GM12878 (cell line): Measurements from ENCODE around the gene CLSTN2. TPM values are rescaled to one million over a fixed set of nuclear protein-coding genes. Genes with fewer than 3 reads are reported as not detected.

ENCODE experiments used
- ATAC-seq: fragments of 200-7000 bp; cut with Tn5 transposase; 3 replicates; pipeline ENCODE4 v1.9.1; 2020; ENCODE audit warnings: mild to moderate bottlenecking, moderate library complexity
- BruUV-seq: library from RNA; stranded (reverse); fragments of 400-500 nt; replicated peaks from 2 replicates; lab custom pipeline; 2021; lab: Mats Ljungman, UMichigan
- CTCF ChIA-PET: fragments of 300-600 bp; sonication (Branson Sonifier 250); formaldehyde crosslinking; extraction: SDS; loops from one replicate; lab custom pipeline; 2021; ENCODE audit warnings: inconsistent platforms; lab: Yijun Ruan, JAX
- POLR2A ChIA-PET: fragments of 350-600 bp; formaldehyde crosslinking; extraction: SDS; loops from one replicate; lab custom pipeline; 2021; ENCODE audit warnings: inconsistent platforms; lab: Charles Lee
- RAD21 ChIA-PET: fragments of 300-600 bp; sonication (Branson Sonifier 250); formaldehyde crosslinking; loops from one replicate; lab custom pipeline; 2023; ENCODE audit warnings: antibody characterized with exemption; ENCODE audit not compliant: unreplicated experiment; lab: Charles Lee
- SMC1A ChIA-PET: fragments of 300-600 bp; sonication (Branson Sonifier 250); formaldehyde crosslinking; loops from one replicate; lab custom pipeline; 2023; ENCODE audit not compliant: unreplicated experiment, uncharacterized antibody; lab: Charles Lee
- DNase-seq: peaks from one replicate; pipeline ENCODE4 v3.0.0-alpha.2; 2011; ENCODE audit warnings: low read depth, low spot score
- FAIRE-seq: peaks from 3 replicates; lab custom pipeline; 2011; peaks lifted over from hg19 to GRCh38; lab: Jason Lieb, UNC
- H2AFZ ChIP-seq: 2 replicates; pipeline ENCODE4 v1.6.0; 2011; ENCODE audit warnings: low read depth, low read length, control low read depth; ENCODE audit not compliant: control insufficient read depth
- H3K27ac ChIP-seq: 2 replicates; pipeline ENCODE4 v1.5.1; 2011; ENCODE audit warnings: control low read depth; ENCODE audit not compliant: control insufficient read depth, insufficient read depth
- H3K27me3 ChIP-seq, 2 experiments: replicated peaks in 1 of 2; 2 replicates each; pipeline versions ENCODE4 v1.6.0 to v1.6.1; 2011; ENCODE audit warnings: low read length in 1 of 2; ENCODE audit not compliant: control insufficient read depth in 2 of 2, insufficient read depth in 2 of 2
- H3K36me3 ChIP-seq, 2 experiments: 2 replicates each; pipeline ENCODE4 v1.5.1; 2011; ENCODE audit warnings: low read length in 1 of 2; ENCODE audit not compliant: control insufficient read depth in 2 of 2, insufficient read depth in 2 of 2
- H3K4me1 ChIP-seq: 2 replicates; pipeline ENCODE4 v1.6.1; 2011; ENCODE audit warnings: mild to moderate bottlenecking, low read length, moderate library complexity, mixed read lengths; ENCODE audit not compliant: control insufficient read depth, insufficient read depth
- H3K4me2 ChIP-seq: 2 replicates; pipeline ENCODE4 v1.6.0; 2011; ENCODE audit warnings: control low read depth; ENCODE audit not compliant: control insufficient read depth, insufficient read depth
- H3K4me3 ChIP-seq: fragments of 200-600 bp; sonication (generic); 2 replicates; pipeline ENCODE4 v1.5.1; 2016
- H3K79me2 ChIP-seq: 2 replicates; pipeline ENCODE4 v1.6.0; 2011; ENCODE audit warnings: low read length; ENCODE audit not compliant: control insufficient read depth, insufficient read depth
- H3K9ac ChIP-seq: 2 replicates; pipeline ENCODE4 v1.8.0; 2011; ENCODE audit warnings: low read length, control low read depth, mixed read lengths; ENCODE audit not compliant: control insufficient read depth, insufficient read depth
- H3K9me3 ChIP-seq: replicated peaks from 3 replicates; pipeline ENCODE4 v1.5.1; 2011; ENCODE audit warnings: mild to moderate bottlenecking, low read length; ENCODE audit not compliant: control insufficient read depth, insufficient read depth
- H4K20me1 ChIP-seq: 2 replicates; pipeline ENCODE4 v1.6.0; 2011; ENCODE audit not compliant: control insufficient read depth, insufficient read depth
- HCFC1 ChIP-seq: fragments of 150-350 bp; IDR thresholded peaks from 2 replicates; pipeline ENCODE4 v1.6.1; 2014; ENCODE audit warnings: low read length
- IRF5 ChIP-seq: fragments of 450-650 bp; IDR thresholded peaks from 2 replicates; pipeline ENCODE4 v1.6.1; 2017; ENCODE audit warnings: borderline replicate concordance
- KLF5 ChIP-seq: fragments of 450-650 bp; IDR thresholded peaks from 2 replicates; pipeline ENCODE4 v1.6.1; 2014; ENCODE audit warnings: mild to moderate bottlenecking; ENCODE audit not compliant: partially characterized antibody
- MAX ChIP-seq: IDR thresholded peaks from 2 replicates; pipeline ENCODE4 v1.6.1; 2012; ENCODE audit warnings: low read depth, low read length, improper control_type of control experiment
- MYC ChIP-seq: IDR thresholded peaks from 2 replicates; pipeline ENCODE4 v1.6.1; 2011; ENCODE audit warnings: mild to moderate bottlenecking, low read length, moderate library complexity, inconsistent platforms; ENCODE audit not compliant: insufficient read depth, insufficient replicate concordance, insufficient read length, severe bottlenecking
- RELA ChIP-seq: fragments of 450-650 bp; IDR thresholded peaks from 2 replicates; pipeline ENCODE4 v1.8.0; 2014; ENCODE audit warnings: borderline replicate concordance; ENCODE audit not compliant: partially characterized antibody
- SKIL ChIP-seq: fragments of 450-650 bp; IDR thresholded peaks from 2 replicates; pipeline ENCODE4 v1.6.1; 2017; ENCODE audit warnings: mild to moderate bottlenecking, low read depth, inconsistent platforms; ENCODE audit not compliant: poor library complexity, severe bottlenecking
- SPI1 ChIP-seq: IDR thresholded peaks from 2 replicates; pipeline ENCODE4 v1.6.1; 2011; ENCODE audit warnings: low read depth, mild to moderate bottlenecking, low read length, moderate library complexity, borderline replicate concordance; ENCODE audit not compliant: insufficient read depth
- WGBS: methylation state at CpG from one replicate; pipeline ENCODE4 v1.1.6; 2016; ENCODE audit warnings: low lambda C conversion rate; ENCODE audit not compliant: insufficient replicate concordance, insufficient coverage; ENCODE audit errors: missing lambda C conversion rate; 5-methylcytosine and 5-hydroxymethylcytosine counted together
- in situ Hi-C: fragments of 300-500 bp; cut with MboI; formaldehyde crosslinking; loops from 9 replicates; pipeline ENCODE4 v1.14.3; 2018; ENCODE audit warnings: mixed read lengths
- intact Hi-C: fragments of 100-400 bp; cut with micrococcal nuclease; formaldehyde crosslinking; loops from one replicate; pipeline ENCODE4 v1.14.2; 2022; ENCODE audit not compliant: unreplicated experiment
- polyA plus RNA-seq, 11 experiments: library from polyadenylated mRNA; depleted of rRNA in 4 of 11; unstranded in 6 of 11; stranded (reverse) in 5 of 11; fragments of >200 nt; fragmentation: Nextera tagmentation in 4 of 11; fragmentation: Illumina TruSeq in 1 of 11; extraction: Ambion mirVana in 4 of 11; extraction: Trizol in 1 of 11; gene quantifications; 1 replicate in 1 of 11; 2 replicates in 10 of 11; pipeline versions ENCODE4 v1.2.1 to v1.2.3, GENCODE V29; 2011 to 2016; ENCODE audit warnings: inconsistent platforms in 2 of 11, missing spikeins in 2 of 11, low read depth in 1 of 11
- total RNA-seq, 4 experiments: library from RNA; depleted of rRNA in 3 of 4; stranded (reverse); fragments of >200 nt in 3 of 4; fragmentation: Illumina TruSeq in 1 of 4; extraction: Trizol in 1 of 4; gene quantifications; 2 replicates each; pipeline versions ENCODE4 v1.2.1 to v1.2.3, GENCODE V29; 2013 to 2021
- TF ChIP-seq, protein P1 (sequence below): IDR thresholded peaks from 2 replicates; pipeline ENCODE4 v1.6.1; 2012; ENCODE audit warnings: low read depth, low read length, improper control_type of control experiment
- TF ChIP-seq, protein P2 (sequence below): IDR thresholded peaks from 2 replicates; pipeline ENCODE4 v1.6.1; 2012; ENCODE audit warnings: low read depth, low read length, improper control_type of control experiment

CLSTN2 gene
- total and polyA plus RNA-seq, 10 of the 15 experiments (the other 5 are each of a cell fraction or from before 2014, with no cell fraction given) = under 0.01 to 0.10 (median under 0.01) TPM; not detected in 5

GRCh38 chr3:140610544-140610943 lies 675.6 kb downstream of the CLSTN2 start:
- BruUV-seq = no TSS peak
- POLR2A ChIA-PET = no interaction called here
- Histone ChIP-seq H3K27me3 (no peaks in the 10 kb centered on the region), H3K4me1 (no peaks in the 10 kb centered on the region), H2AFZ (no peak overlapping the region), H3K79me2 (no peaks in the 10 kb centered on the region), H4K20me1 (no peaks in the 10 kb centered on the region), H3K4me2 (no peak overlapping the region), H3K4me3 (no peak overlapping the region)
- RAD21 ChIA-PET = no interaction called here
- WGBS = 29% methylated on average over 3 of the region's 3 CpGs
- CTCF ChIA-PET = no interaction called here
- FAIRE-seq = no peak
- intact Hi-C loops (no loop called here), in situ Hi-C loops (no loop called here)
- no peak for ATAC-seq
- TF ChIP-seq IRF5 (no peak), SKIL (no peak), MAX (no peak), SPI1 (no peak), HCFC1 (no peak), KLF5 (no peak), RELA (no peak), MYC (no peak)
- TF ChIP-seq, protein P1, sequence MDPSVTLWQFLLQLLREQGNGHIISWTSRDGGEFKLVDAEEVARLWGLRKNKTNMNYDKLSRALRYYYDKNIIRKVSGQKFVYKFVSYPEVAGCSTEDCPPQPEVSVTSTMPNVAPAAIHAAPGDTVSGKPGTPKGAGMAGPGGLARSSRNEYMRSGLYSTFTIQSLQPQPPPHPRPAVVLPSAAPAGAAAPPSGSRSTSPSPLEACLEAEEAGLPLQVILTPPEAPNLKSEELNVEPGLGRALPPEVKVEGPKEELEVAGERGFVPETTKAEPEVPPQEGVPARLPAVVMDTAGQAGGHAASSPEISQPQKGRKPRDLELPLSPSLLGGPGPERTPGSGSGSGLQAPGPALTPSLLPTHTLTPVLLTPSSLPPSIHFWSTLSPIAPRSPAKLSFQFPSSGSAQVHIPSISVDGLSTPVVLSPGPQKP = no peak
- TF ChIP-seq, protein P2, sequence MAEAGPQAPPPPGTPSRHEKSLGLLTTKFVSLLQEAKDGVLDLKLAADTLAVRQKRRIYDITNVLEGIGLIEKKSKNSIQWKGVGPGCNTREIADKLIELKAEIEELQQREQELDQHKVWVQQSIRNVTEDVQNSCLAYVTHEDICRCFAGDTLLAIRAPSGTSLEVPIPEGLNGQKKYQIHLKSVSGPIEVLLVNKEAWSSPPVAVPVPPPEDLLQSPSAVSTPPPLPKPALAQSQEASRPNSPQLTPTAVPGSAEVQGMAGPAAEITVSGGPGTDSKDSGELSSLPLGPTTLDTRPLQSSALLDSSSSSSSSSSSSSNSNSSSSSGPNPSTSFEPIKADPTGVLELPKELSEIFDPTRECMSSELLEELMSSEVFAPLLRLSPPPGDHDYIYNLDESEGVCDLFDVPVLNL = no peak
- TF ChIP-seq, all 136 proteins: peak for 0
- Histone ChIP-seq H3K36me3 (no peaks in the 10 kb centered on the region), H3K9me3 (no peaks in the 10 kb centered on the region; the same call in 2 of the 3 replicates), H3K27ac (no peak overlapping the region), H3K9ac (no peak overlapping the region)
- DNase-seq = no peak
- SMC1A ChIA-PET = interaction anchor here (0.7 to 1.0 kb wide), 2 partner anchors 10 to 13 kb away, joined by 3 read pairs; no protein-coding TSS in a partner anchor
